OCI-LY3 (cell line): Measurements from ENCODE around the gene USP28.

ENCODE experiments used
- H2AFZ ChIP-seq: fragments of 200-600, 300-600 bp; shearing (Covaris generic); 2 replicates; pipeline ENCODE4 v1.6.0; 2014; ENCODE audit warnings: antibody characterized with exemption, low read depth, low read length
- H3K27ac ChIP-seq: fragments of 200-600, 300-600 bp; sonication (generic); 2 replicates; pipeline ENCODE4 v1.5.1; 2014; ENCODE audit warnings: mild to moderate bottlenecking, low read length, moderate library complexity, mixed read lengths
- H3K27me3 ChIP-seq: fragments of 200-600, 300-600 bp; sonication (generic); 2 replicates; pipeline ENCODE4 v1.6.1; 2014; ENCODE audit warnings: low read depth, low read length, mixed read lengths
- H3K36me3 ChIP-seq: fragments of 200-600, 300-600 bp; sonication (generic); replicated peaks from 2 replicates; pipeline ENCODE3; 2014; ENCODE audit warnings: low read depth, low read length, mixed read lengths
- H3K4me1 ChIP-seq: fragments of 300-600, 200-600 bp; sonication (generic); 2 replicates; pipeline ENCODE4 v1.6.1; 2014; ENCODE audit warnings: low read length, mixed read lengths
- H3K4me2 ChIP-seq: fragments of 200-600, 300-600 bp; sonication (generic); 2 replicates; pipeline ENCODE4 v1.6.1; 2014; ENCODE audit warnings: low read length, mixed read lengths
- H3K4me3 ChIP-seq: fragments of 300-600, 200-600 bp; sonication (generic); 2 replicates; pipeline ENCODE4 v1.5.1; 2014; ENCODE audit warnings: antibody characterized with exemption, mild to moderate bottlenecking, low read length, moderate library complexity
- H3K79me2 ChIP-seq: fragments of 300-600, 200-600 bp; shearing (Covaris generic); 2 replicates; pipeline ENCODE4 v1.6.1; 2014; ENCODE audit warnings: mild to moderate bottlenecking, low read length, mixed read lengths
- H3K9ac ChIP-seq: fragments of 300-600, 200-600 bp; shearing (Covaris generic); 2 replicates; pipeline ENCODE4 v1.6.0; 2014; ENCODE audit warnings: mild to moderate bottlenecking, low read length, moderate library complexity
- H3K9me3 ChIP-seq: fragments of 200-600, 300-600 bp; shearing (Covaris generic); 2 replicates; pipeline ENCODE4 v1.6.1; 2014; ENCODE audit warnings: low read length, mixed read lengths; ENCODE audit not compliant: insufficient read depth
- H4K20me1 ChIP-seq: fragments of 200-600, 300-600 bp; sonication (generic); 2 replicates; pipeline ENCODE4 v1.6.1; 2016; ENCODE audit warnings: low read length, mixed read lengths; ENCODE audit not compliant: insufficient read depth
- EZH2phosphoT487 ChIP-seq: fragments of 200-600 bp; shearing (Covaris generic); IDR thresholded peaks from 2 replicates; pipeline ENCODE4 v1.6.1; 2018; ENCODE audit warnings: antibody characterized with exemption, mixed run types, low read depth
- TF ChIP-seq, protein P1 (sequence below): fragments of 200-600, 300-600 bp; sonication (generic); IDR thresholded peaks from 2 replicates; pipeline ENCODE4 v1.5.1; 2014; ENCODE audit warnings: antibody characterized with exemption, low read length, low read depth

The USP28 gene

DNA sequence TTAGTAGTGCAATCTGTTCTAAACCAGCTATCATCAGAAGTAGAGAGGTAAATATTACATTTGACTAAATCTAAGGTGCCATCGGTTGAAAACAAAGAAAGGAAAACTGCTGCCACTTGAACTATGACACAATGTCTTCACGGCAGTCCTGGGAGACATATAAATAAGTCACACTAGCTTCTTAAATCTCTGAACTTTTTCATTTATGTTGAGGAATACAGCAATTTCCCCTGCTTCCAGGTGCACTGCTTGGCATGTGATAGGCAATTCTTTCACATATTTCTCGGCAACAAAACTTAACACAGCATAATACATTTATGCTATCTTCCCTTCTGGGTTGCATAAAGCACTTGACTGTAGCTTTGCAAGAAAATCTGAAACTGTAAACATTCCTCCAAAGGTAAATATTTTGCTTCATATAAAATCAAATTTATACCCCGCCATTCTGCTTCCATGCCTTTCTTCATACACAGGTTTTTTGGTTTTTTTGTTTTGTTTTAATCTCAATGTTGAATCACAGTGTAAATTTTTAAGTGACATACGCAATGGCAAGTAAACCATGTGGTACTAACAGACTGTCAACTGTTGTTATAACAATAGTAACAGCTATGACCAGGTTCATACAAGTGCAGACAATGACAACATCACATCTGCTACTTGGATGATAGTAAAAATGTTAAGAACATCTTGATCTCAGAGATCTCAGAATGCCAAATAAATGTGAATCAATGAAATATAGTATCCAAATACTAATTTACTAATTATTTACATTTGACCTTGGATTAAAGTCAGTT is 18.2 kb downstream of the USP28 start:
- no peaks in the 10 kb centered on the region for H3K9me3 ChIP-seq
- H3K36me3 ChIP-seq: peaks cover 7% of the 10 kb centered on the region
- no peak overlapping the region for H2AFZ ChIP-seq
- H3K4me3 ChIP-seq: no peak overlapping the region
- no peaks in the 10 kb centered on the region for H3K4me1 ChIP-seq
- H3K4me2 ChIP-seq: no peak overlapping the region
- peaks cover 20% of the 10 kb centered on the region for H4K20me1 ChIP-seq
- no peak overlapping the region for H3K9ac ChIP-seq
- H3K27me3 ChIP-seq: no peaks in the 10 kb centered on the region
- H3K79me2 ChIP-seq: peaks cover 46% of the 10 kb centered on the region
- H3K27ac ChIP-seq: no peak overlapping the region
- TF ChIP-seq, protein P1, sequence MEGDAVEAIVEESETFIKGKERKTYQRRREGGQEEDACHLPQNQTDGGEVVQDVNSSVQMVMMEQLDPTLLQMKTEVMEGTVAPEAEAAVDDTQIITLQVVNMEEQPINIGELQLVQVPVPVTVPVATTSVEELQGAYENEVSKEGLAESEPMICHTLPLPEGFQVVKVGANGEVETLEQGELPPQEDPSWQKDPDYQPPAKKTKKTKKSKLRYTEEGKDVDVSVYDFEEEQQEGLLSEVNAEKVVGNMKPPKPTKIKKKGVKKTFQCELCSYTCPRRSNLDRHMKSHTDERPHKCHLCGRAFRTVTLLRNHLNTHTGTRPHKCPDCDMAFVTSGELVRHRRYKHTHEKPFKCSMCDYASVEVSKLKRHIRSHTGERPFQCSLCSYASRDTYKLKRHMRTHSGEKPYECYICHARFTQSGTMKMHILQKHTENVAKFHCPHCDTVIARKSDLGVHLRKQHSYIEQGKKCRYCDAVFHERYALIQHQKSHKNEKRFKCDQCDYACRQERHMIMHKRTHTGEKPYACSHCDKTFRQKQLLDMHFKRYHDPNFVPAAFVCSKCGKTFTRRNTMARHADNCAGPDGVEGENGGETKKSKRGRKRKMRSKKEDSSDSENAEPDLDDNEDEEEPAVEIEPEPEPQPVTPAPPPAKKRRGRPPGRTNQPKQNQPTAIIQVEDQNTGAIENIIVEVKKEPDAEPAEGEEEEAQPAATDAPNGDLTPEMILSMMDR: no peak
- TF ChIP-seq EZH2phosphoT487: no peak

GRCh38 chr11:113855803-113856202 is 19.6 kb downstream of the USP28 start:
- no peak overlapping the region for H3K27ac ChIP-seq
- H3K4me2 ChIP-seq: no peak overlapping the region
- H3K36me3 ChIP-seq: peaks cover 13% of the 10 kb centered on the region
- H3K9me3 ChIP-seq: no peaks in the 10 kb centered on the region
- H3K4me1 ChIP-seq: no peaks in the 10 kb centered on the region
- no peaks in the 10 kb centered on the region for H3K27me3 ChIP-seq
- no peak overlapping the region for H3K9ac ChIP-seq
- no peak for TF ChIP-seq EZH2phosphoT487
- TF ChIP-seq, protein P1: no peak
- H3K4me3 ChIP-seq: no peak overlapping the region
- H3K79me2 ChIP-seq: peaks cover 35% of the 10 kb centered on the region
- peaks cover 20% of the 10 kb centered on the region for H4K20me1 ChIP-seq
- no peak overlapping the region for H2AFZ ChIP-seq

DNA sequence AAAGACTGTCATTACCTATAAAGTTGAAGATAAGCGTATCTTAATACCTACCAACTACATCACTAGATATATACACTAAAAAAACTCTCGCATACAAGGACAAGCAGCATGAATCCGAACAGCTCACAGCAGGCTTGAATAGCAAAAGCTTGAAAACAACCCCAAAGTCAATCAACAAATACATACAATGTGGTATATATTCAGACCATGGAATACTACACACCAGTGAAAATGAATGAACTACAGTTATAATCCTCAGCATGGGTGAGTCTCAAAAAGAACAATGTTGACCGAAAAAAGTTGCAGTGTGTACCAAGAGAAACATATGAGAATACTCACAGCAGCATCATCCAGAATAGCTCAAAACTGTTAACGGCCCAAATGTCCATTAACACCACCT is 25.2 kb downstream of the USP28 start:
- no peak overlapping the region for H3K4me2 ChIP-seq

GRCh38 chr11:113849713-113850112 is 25.7 kb downstream of the USP28 start:
- Histone ChIP-seq H3K9ac (no peak overlapping the region), H3K79me2 (peaks cover 4% of the 10 kb centered on the region; the same call in 1 of the 2 replicates)

More for the DNA sequence above, 25.2 kb downstream of the USP28 start:
- H3K9ac ChIP-seq: no peak overlapping the region
- H3K4me1 ChIP-seq: no peaks in the 10 kb centered on the region
- no peak overlapping the region for H2AFZ ChIP-seq
- no peak overlapping the region for H3K27ac ChIP-seq
- H3K9me3 ChIP-seq: no peaks in the 10 kb centered on the region
- peaks cover 6% of the 10 kb centered on the region for H3K79me2 ChIP-seq
- H3K36me3 ChIP-seq: peaks cover 35% of the 10 kb centered on the region
- no peak overlapping the region for H3K4me3 ChIP-seq
- 0 out of 2 replicates have a peak, but pooled peaks cover 6% of the 10 kb centered on the region for H4K20me1 ChIP-seq
- TF ChIP-seq EZH2phosphoT487: no peak
- TF ChIP-seq, protein P1: no peak
- no peaks in the 10 kb centered on the region for H3K27me3 ChIP-seq

More at GRCh38 chr11:113849713-113850112, 25.7 kb downstream of the USP28 start:
- Histone ChIP-seq H3K9me3 (no peaks in the 10 kb centered on the region), H3K4me2 (no peak overlapping the region), H3K27ac (no peak overlapping the region), H2AFZ (no peak overlapping the region), H3K4me1 (no peaks in the 10 kb centered on the region), H3K4me3 (no peak overlapping the region), H3K36me3 (peaks cover 35% of the 10 kb centered on the region), H4K20me1 (0 out of 2 replicates have a peak, but pooled peaks cover 4% of the 10 kb centered on the region), H3K27me3 (no peaks in the 10 kb centered on the region)
- no peak for TF ChIP-seq EZH2phosphoT487
- TF ChIP-seq, protein P1: no peak
